VCaP (cell line): ENCODE data around the gene SOX13.

Experiments used
- H3K27ac ChIP-seq: fragments of 450-650 bp; 2 replicates; pipeline ENCODE4 v1.5.1; 2017
- TF ChIP-seq, protein P1 (sequence below): fragments of 450-650 bp; conservative IDR thresholded peaks from 2 replicates; pipeline ENCODE4 v1.5.1; 2017; ENCODE audit warnings: mild to moderate bottlenecking, moderate library complexity

The SOX13 gene

DNA sequence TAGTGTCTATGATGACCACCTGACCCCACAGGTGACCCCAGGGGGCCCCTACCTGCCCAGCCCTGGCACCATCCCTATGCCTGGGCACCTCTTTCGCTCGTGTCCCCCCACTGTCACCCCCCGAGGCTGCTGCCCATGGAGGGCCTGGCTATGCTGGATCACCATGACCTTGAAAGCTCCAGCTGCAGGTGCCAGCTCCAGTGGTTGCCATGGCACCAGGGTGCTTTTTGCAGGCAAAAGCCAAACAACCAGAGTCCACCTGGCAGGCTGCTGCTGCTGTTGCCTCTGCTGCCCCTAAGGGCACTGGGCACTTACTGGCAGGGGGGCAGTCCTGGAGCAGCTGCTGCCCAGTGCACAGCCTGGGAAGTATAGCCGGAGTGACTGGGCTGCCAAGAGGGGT, 57.3 kb downstream of the SOX13 start:
- H3K27ac ChIP-seq: no peak overlapping the region
- TF ChIP-seq, protein P1, sequence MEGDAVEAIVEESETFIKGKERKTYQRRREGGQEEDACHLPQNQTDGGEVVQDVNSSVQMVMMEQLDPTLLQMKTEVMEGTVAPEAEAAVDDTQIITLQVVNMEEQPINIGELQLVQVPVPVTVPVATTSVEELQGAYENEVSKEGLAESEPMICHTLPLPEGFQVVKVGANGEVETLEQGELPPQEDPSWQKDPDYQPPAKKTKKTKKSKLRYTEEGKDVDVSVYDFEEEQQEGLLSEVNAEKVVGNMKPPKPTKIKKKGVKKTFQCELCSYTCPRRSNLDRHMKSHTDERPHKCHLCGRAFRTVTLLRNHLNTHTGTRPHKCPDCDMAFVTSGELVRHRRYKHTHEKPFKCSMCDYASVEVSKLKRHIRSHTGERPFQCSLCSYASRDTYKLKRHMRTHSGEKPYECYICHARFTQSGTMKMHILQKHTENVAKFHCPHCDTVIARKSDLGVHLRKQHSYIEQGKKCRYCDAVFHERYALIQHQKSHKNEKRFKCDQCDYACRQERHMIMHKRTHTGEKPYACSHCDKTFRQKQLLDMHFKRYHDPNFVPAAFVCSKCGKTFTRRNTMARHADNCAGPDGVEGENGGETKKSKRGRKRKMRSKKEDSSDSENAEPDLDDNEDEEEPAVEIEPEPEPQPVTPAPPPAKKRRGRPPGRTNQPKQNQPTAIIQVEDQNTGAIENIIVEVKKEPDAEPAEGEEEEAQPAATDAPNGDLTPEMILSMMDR: no peak

GRCh38 chr1:204130981-204131892, 58.3 kb downstream of the SOX13 start:
- TF ChIP-seq, protein P1: no peak
- no peak overlapping the region for H3K27ac ChIP-seq

DNA sequence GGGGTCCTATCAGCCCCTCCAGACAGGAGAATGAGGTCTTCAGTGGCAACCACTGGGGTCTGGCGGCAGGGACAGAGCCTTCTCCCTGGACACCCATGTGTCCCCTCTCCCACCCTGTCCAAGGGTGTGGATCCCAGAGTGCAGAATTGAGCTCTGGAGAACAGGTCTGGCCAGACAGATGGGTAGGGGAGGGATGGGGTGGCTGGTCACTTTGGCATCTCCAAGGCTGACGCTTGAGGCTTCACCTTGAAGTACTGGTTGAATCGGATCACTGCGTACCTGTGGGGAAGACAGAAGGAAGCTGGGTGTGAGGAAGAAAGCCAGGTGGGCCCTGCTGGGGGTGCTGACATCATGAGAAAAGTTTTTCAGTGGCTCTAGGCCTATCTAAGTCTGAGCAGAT, 59.1 kb downstream of the SOX13 start:
- no peak overlapping the region for H3K27ac ChIP-seq

DNA sequence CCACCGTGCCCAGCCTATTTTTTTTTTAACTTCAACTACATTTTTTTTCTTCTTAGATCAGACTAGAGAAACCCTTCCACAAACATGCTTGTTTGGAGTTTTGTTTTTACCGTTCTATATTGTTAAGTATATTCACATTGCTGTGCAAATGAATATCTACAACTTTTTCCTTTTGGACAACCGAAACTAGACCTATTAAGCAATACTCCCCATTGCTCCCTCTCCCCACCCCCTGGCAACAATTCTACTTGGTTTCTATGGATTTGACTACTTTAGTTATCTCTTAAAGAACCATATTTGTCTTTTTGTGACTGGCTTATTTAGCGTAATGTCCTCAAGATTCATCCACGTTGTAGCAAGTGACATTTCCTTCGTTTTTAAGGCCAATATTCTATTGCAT, 59.8 kb downstream of the SOX13 start:
- H3K27ac ChIP-seq: no peak overlapping the region
- TF ChIP-seq, protein P1: no peak

More for the DNA sequence above, 59.1 kb downstream of the SOX13 start:
- TF ChIP-seq, protein P1: no peak

DNA sequence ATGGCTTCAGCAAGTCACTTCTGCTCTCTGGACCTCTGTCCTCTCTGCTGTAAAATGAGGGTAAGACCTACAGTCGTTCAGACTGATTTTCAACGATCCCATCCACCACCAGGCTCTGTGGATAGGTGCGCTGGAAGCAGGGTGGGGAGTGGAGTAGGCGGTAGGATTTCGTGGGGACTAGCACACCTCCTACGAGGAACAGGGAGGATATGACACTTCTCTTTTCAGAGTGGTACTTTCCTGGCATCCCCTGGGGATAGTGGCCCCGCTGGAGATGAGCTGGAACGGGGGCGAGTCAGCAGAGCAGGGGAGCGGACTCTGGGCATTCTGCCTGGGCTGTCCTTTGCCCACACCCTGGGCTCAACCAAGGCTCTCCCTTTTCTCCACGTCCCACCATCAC, 61.2 kb downstream of the SOX13 start:
- no peak overlapping the region for H3K27ac ChIP-seq
- TF ChIP-seq, protein P1: no peak

DNA sequence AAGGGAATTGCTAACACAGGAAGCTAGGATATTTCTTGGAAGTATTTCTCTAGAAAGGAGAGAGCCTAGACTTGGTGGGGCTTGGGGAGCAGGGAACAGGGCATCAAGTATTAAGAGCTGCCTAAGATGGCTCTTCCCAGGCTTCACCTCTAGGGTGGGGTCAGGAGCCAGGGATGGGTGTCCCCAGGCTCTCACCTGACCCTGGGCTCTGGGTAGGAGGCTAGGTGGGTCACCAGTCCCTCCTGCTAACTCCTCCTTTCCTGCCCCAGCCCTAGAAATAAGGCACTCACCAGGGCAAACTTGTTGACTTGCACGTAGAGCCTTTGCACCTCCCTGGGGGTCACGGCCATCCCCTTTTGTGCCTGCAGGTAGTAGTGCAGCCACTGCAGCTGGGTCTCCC, 63.9 kb downstream of the SOX13 start:
- no peak overlapping the region for H3K27ac ChIP-seq
- TF ChIP-seq, protein P1: no peak

DNA sequence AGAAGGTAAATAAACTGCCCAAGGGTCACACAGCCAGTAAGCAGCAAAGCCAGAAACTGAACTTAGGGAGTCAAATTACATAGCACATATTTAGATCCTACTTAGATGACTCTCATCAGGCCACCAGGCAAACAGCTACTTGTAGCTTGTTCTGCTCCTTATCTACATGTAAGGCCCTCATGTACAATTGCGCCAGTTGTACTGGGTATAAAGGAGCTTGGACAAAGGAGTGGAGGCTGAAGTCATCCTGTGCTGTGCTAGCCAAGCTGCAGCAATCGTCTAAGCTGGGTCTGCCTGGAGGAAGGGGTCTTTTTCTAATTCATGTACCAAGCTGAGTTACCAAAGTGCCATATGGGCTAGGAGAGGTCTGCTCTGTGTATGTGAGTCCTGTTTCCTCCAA, 66.2 kb downstream of the SOX13 start:
- TF ChIP-seq, protein P1: no peak
- no peak overlapping the region for H3K27ac ChIP-seq
